SK-N-SH treated with all-trans-retinoic acid at 6 μM for 48 hours (cell line): ENCODE measurements around the gene RAB2B.

ENCODE experiments used
- ARNTL ChIP-seq: fragments of 450-650 bp; formaldehyde crosslinking; IDR thresholded peaks from 2 replicates; pipeline ENCODE4 v1.5.0; 2020; ENCODE audit warnings: low read depth, mild to moderate bottlenecking, moderate library complexity, borderline replicate concordance
- CREB5 ChIP-seq: fragments of 250-450 bp; sonication (Bioruptor Pico); IDR thresholded peaks from 2 replicates; pipeline ENCODE4 v1.5.1; 2020; ENCODE audit warnings: low read depth, mild to moderate bottlenecking, moderate library complexity
- CSDC2 ChIP-seq: fragments of 250-450 bp; sonication (Bioruptor Pico); IDR thresholded peaks from 2 replicates; pipeline ENCODE4 v1.5.0; 2020; ENCODE audit warnings: mild to moderate bottlenecking, moderate library complexity
- CSRNP3 ChIP-seq: fragments of 250-450 bp; sonication (Bioruptor Pico); IDR thresholded peaks from 2 replicates; pipeline ENCODE4 v1.5.1; 2021; ENCODE audit warnings: mild to moderate bottlenecking, moderate library complexity
- GLIS3 ChIP-seq: fragments of 250-450 bp; sonication (Bioruptor Pico); IDR thresholded peaks from 2 replicates; pipeline ENCODE4 v1.5.0; 2020; ENCODE audit warnings: mild to moderate bottlenecking, moderate library complexity
- ISL1 ChIP-seq: fragments of 250-450 bp; sonication (Bioruptor Pico); IDR thresholded peaks from 2 replicates; pipeline ENCODE4 v2.1.2; 2022; ENCODE audit warnings: mild to moderate bottlenecking, moderate library complexity
- PPARA ChIP-seq: fragments of 250-450 bp; sonication (Bioruptor Pico); IDR thresholded peaks from 2 replicates; pipeline ENCODE4 v1.5.0; 2020; ENCODE audit warnings: mild to moderate bottlenecking, borderline replicate concordance
- RARB ChIP-seq: fragments of 250-450 bp; sonication (Bioruptor Pico); IDR thresholded peaks from 2 replicates; pipeline ENCODE4 v1.8.0; 2021; ENCODE audit warnings: mild to moderate bottlenecking, moderate library complexity

GRCh38 chr14:21496453-21496852 lies 19.7 kb upstream of the RAB2B start:
- no peak for TF ChIP-seq RARB (CRISPR knock-in tag)
- TF ChIP-seq ISL1 (CRISPR knock-in tag) = no peak
- no peak for TF ChIP-seq CREB5
- no peak for TF ChIP-seq CSDC2 (CRISPR knock-in tag)
- TF ChIP-seq CSRNP3 = no peak
- TF ChIP-seq PPARA (CRISPR knock-in tag) = no peak
- no peak for TF ChIP-seq GLIS3 (CRISPR knock-in tag)
- no peak for TF ChIP-seq ARNTL (CRISPR knock-in tag)
